Endothelial cell of umbilical vein (primary cell): ENCODE data around the gene PIGB.

Source experiments
- POLR2A ChIP-seq: IDR thresholded peaks from 2 replicates; pipeline ENCODE4 v1.6.1; 2012; ENCODE audit warnings: low read depth, mild to moderate bottlenecking, control low read depth, low read length
- POLR2AphosphoS5 ChIP-seq: IDR thresholded peaks from 2 replicates; pipeline ENCODE4 v1.6.1; 2012; ENCODE audit warnings: low read depth, mild to moderate bottlenecking, control low read depth, low read length, moderate library complexity; ENCODE audit not compliant: insufficient read depth
- TF ChIP-seq, protein P1 (sequence below), 2 donors: IDR thresholded peaks; 1 replicate in 1 of 2; 2 replicates in 1 of 2; pipeline ENCODE4 v1.5.1; 2011; ENCODE audit warnings: low read length in 2 of 2, mild to moderate bottlenecking in 2 of 2, moderate library complexity in 2 of 2, control low read depth in 1 of 2, inconsistent platforms in 1 of 2, low read depth in 1 of 2; ENCODE audit not compliant: insufficient read depth in 1 of 2; ENCODE audit errors: extremely low read depth in 1 of 2
- TF ChIP-seq, protein P2 (sequence below): IDR thresholded peaks from 2 replicates; pipeline ENCODE4 v1.6.1; 2011; ENCODE audit not compliant: insufficient read depth, insufficient read length

DNA sequence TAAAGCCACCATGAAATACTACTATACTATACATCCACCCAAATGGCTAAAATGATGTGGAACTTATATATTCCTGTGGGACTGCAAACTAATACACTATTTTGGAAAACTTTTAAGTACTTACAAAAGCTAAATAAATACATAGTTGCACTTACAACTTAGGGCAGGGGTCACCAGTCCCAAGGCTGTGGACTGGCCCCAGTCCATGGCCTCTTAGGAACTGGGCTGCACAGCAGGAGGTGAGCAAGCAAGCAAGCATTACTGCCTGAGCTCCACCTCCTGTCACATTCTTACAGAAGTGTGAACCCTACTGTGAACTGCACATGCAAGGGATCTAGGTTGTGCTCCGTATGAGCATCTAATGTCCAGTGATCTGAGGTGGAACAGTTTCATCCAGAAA lies 18.1 kb downstream of the PIGB start:
- TF ChIP-seq, protein P1, sequence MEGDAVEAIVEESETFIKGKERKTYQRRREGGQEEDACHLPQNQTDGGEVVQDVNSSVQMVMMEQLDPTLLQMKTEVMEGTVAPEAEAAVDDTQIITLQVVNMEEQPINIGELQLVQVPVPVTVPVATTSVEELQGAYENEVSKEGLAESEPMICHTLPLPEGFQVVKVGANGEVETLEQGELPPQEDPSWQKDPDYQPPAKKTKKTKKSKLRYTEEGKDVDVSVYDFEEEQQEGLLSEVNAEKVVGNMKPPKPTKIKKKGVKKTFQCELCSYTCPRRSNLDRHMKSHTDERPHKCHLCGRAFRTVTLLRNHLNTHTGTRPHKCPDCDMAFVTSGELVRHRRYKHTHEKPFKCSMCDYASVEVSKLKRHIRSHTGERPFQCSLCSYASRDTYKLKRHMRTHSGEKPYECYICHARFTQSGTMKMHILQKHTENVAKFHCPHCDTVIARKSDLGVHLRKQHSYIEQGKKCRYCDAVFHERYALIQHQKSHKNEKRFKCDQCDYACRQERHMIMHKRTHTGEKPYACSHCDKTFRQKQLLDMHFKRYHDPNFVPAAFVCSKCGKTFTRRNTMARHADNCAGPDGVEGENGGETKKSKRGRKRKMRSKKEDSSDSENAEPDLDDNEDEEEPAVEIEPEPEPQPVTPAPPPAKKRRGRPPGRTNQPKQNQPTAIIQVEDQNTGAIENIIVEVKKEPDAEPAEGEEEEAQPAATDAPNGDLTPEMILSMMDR (IDR thresholded peaks at IDR 0.05; ENCODE audit: extremely low read depth in 1 of 2, insufficient read depth in 1 of 2, low read depth in 1 of 2, low read length in 2 of 2), result no peak
- no peak for TF ChIP-seq POLR2A
- no peak for TF ChIP-seq POLR2AphosphoS5
- TF ChIP-seq, protein P2, sequence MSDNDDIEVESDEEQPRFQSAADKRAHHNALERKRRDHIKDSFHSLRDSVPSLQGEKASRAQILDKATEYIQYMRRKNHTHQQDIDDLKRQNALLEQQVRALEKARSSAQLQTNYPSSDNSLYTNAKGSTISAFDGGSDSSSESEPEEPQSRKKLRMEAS, result no peak
